Body of pancreas (tissue), 4 donors: ENCODE measurements around the gene SLC16A7. TPM values are rescaled to one million over a fixed set of nuclear protein-coding genes. Genes with fewer than 3 reads are reported as not detected.

Experiments used
- ATAC-seq: fragments of 150-250 bp; one replicate; pipeline ENCODE4 v1.9.1; 2016
- DNase-seq, 4 donors: peaks; one replicate each; pipeline ENCODE4 v3.0.0-alpha.2; 2019
- H3K27ac ChIP-seq, 4 donors: fragments of 200-600 bp; sonication (generic); 1 replicate in 3 of 4; 2 replicates in 1 of 4; pipeline versions ENCODE4 v1.5.1 to v1.6.1; 2016 to 2019; ENCODE audit warnings: mild to moderate bottlenecking in 1 of 4, mixed read lengths in 1 of 4, moderate library complexity in 1 of 4
- H3K27me3 ChIP-seq, 2 donors: fragments of 200-600 bp; sonication (generic); one replicate each; pipeline ENCODE4 v1.6.0; 2016; ENCODE audit warnings: mild to moderate bottlenecking in 1 of 2
- H3K36me3 ChIP-seq, 2 donors: fragments of 200-600 bp; sonication (generic); replicated peaks in 1 of 2; 2 replicates each; pipeline ENCODE4 v1.5.1; 2016; ENCODE audit warnings: low read depth in 2 of 2; ENCODE audit not compliant: insufficient read depth in 1 of 2
- H3K4me1 ChIP-seq: fragments of 200-600 bp; sonication (generic); one replicate; pipeline ENCODE4 v1.6.0; 2016
- H3K4me3 ChIP-seq, 2 donors: fragments of 200-600 bp; sonication (generic); 1 replicate in 1 of 2; 2 replicates in 1 of 2; pipeline ENCODE4 v1.5.1; 2016 to 2019
- H3K9me3 ChIP-seq, 3 donors: fragments of 200-600 bp; sonication (generic); 1 replicate in 2 of 3; 2 replicates in 1 of 3; pipeline ENCODE4 v1.5.1; 2016
- POLR2A ChIP-seq, 3 donors: fragments of 450-650 bp; IDR thresholded peaks; one replicate each; pipeline ENCODE4 v1.6.1; 2016; ENCODE audit warnings: antibody characterized with exemption in 3 of 3, mild to moderate bottlenecking in 2 of 3
- WGBS, 2 donors: methylation state at CpG; one replicate each; pipeline ENCODE4 v1.1.5; 2017; 5-methylcytosine and 5-hydroxymethylcytosine counted together
- intact Hi-C: fragments of 100-400 bp; cut with DNase I; formaldehyde crosslinking; loops from one replicate; pipeline ENCODE4 v1.15.1; 2023
- total RNA-seq, 2 donors: library from RNA; depleted of rRNA; stranded (reverse); fragments of >200 nt; gene quantifications; one replicate each; pipeline ENCODE4 v1.1.0, GENCODE V29; 2016
- TF ChIP-seq, protein P1 (sequence below), 7 experiments: fragments of 450-650 bp in 4 of 7; fragments of 200-600 bp in 3 of 7; sonication (generic) in 3 of 7; IDR thresholded peaks; one replicate each; pipeline ENCODE4 v1.5.1; 2016 to 2019; ENCODE audit warnings: antibody characterized with exemption in 7 of 7

Gene SLC16A7
- total RNA-seq, 2 donors from 2014 or later, result 36.8 to 50.4 TPM

GRCh38 chr12:59723520-59723919 lies 127.7 kb downstream of the SLC16A7 start:
- TF ChIP-seq, protein P1, sequence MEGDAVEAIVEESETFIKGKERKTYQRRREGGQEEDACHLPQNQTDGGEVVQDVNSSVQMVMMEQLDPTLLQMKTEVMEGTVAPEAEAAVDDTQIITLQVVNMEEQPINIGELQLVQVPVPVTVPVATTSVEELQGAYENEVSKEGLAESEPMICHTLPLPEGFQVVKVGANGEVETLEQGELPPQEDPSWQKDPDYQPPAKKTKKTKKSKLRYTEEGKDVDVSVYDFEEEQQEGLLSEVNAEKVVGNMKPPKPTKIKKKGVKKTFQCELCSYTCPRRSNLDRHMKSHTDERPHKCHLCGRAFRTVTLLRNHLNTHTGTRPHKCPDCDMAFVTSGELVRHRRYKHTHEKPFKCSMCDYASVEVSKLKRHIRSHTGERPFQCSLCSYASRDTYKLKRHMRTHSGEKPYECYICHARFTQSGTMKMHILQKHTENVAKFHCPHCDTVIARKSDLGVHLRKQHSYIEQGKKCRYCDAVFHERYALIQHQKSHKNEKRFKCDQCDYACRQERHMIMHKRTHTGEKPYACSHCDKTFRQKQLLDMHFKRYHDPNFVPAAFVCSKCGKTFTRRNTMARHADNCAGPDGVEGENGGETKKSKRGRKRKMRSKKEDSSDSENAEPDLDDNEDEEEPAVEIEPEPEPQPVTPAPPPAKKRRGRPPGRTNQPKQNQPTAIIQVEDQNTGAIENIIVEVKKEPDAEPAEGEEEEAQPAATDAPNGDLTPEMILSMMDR (IDR thresholded peaks at IDR 0.05), result no peak
- TF ChIP-seq POLR2A (IDR thresholded peaks at IDR 0.05), result no peak
- no peaks in the 10 kb centered on the region for H3K9me3 ChIP-seq
- H3K4me3 ChIP-seq, result no peak overlapping the region
- no peak for DNase-seq
- H3K27me3 ChIP-seq, result no peaks in the 10 kb centered on the region
- WGBS, 2 donors, result 29 to 39% methylated on average over 2 of the region's 2 CpGs
- intact Hi-C loops, result no loop called here
- peaks cover 30% of the 10 kb centered on the region for H3K4me1 ChIP-seq
- peak; percentile 72 for ATAC-seq
- peak overlapping the region in 2 of 4 donors; percentile 59 to 63 for H3K27ac ChIP-seq
- H3K36me3 ChIP-seq, result no peaks in the 10 kb centered on the region

DNA sequence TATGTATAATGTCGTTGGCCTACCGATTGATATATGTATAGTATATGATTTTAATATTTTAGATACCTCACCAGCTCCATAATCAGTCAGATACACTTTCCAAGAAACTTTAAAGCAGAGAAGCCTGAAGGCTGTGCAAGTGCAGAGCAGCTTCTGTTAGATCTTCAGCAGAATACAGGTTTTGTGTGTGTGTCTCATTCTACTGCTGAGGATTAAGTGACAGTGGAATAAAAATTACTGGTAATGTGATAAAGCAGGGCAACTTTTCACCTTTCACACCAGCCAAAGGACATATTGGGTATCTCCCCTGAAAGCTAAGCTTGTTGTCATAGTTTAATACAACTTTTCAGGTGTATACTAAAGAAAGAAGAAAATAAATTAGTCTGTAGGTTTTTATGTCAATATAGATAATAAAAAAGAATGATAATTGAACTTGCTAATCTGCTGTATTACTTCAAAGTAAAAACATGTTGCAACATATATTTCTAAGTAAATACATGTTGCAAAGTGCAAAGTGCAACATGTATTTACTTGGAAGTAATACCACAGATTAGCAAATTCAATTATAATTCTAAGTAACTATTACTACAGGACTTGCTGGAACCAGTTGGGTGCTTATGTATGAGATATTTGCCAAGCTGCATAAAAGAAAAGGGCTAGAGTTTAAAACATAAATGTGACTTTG lies 128.3 kb downstream of the SLC16A7 start:
- H3K9me3 ChIP-seq, result no peaks in the 10 kb centered on the region
- peak overlapping the region in 3 of 4 donors; percentile 18 to 63 (median 59) for H3K27ac ChIP-seq
- H3K36me3 ChIP-seq, result no peaks in the 10 kb centered on the region
- intact Hi-C loops, result no loop called here
- no peak for TF ChIP-seq POLR2A (IDR thresholded peaks at IDR 0.05)
- TF ChIP-seq, protein P1 (IDR thresholded peaks at IDR 0.05), result no peak
- H3K4me3 ChIP-seq, result no peak overlapping the region
- ATAC-seq (peak; percentile 78), DNase-seq (no peak)
- H3K27me3 ChIP-seq, result no peaks in the 10 kb centered on the region
- H3K4me1 ChIP-seq, result peaks cover 27% of the 10 kb centered on the region
- WGBS, 2 donors, result 17 to 51% methylated on average over 2 of the region's 2 CpGs

DNA sequence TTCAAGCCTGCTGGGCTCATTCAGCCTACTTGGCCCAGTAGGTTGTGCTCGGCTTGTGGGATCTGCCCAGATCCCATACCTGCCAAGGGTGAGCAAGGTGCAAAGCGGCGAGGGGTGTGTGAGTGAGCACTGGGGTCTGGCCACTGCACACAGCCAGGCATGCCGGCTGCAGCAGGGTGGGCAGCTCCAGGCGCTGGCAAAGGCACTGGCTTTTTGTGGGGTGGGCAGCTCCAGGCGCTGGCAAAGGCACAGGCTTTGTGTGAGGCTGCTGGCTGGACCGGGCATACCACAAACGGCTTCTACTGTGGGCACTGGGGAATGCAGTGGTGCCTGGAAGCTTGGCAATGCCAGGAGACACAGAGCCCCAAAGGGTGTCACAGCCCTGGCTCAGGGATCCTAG lies 137.4 kb downstream of the SLC16A7 start:
- no peaks in the 10 kb centered on the region for H3K9me3 ChIP-seq
- TF ChIP-seq, protein P1 (IDR thresholded peaks at IDR 0.05), result no peak
- TF ChIP-seq POLR2A (IDR thresholded peaks at IDR 0.05), result no peak
- no peaks in the 10 kb centered on the region for H3K36me3 ChIP-seq
- WGBS, 2 donors, result 96 to 100% methylated on average over 5 to 8 of the region's 8 CpGs
- H3K4me1 ChIP-seq, result peaks cover 13% of the 10 kb centered on the region
- intact Hi-C loops, result no loop called here
- DNase-seq, result no peak
- H3K4me3 ChIP-seq, result no peak overlapping the region
- H3K27me3 ChIP-seq, result no peaks in the 10 kb centered on the region
- H3K27ac ChIP-seq, result no peak overlapping the region
- ATAC-seq, result no peak

GRCh38 chr12:59734371-59734770 lies 138.5 kb downstream of the SLC16A7 start:
- no peak for ATAC-seq

More at GRCh38 chr12:59734371-59734770, 138.5 kb downstream of the SLC16A7 start:
- Histone ChIP-seq H3K9me3 (no peaks in the 10 kb centered on the region), H3K4me1 (peaks cover 16% of the 10 kb centered on the region), H3K4me3 (no peak overlapping the region), H3K36me3 (no peaks in the 10 kb centered on the region), H3K27ac (no peak overlapping the region), H3K27me3 (no peaks in the 10 kb centered on the region)
- no peak for TF ChIP-seq POLR2A (IDR thresholded peaks at IDR 0.05)
- TF ChIP-seq, protein P1 (IDR thresholded peaks at IDR 0.05), result no peak
- DNase-seq, result no peak
- WGBS, 2 donors, result 100% methylated on average over 1 of the region's 1 CpG
- intact Hi-C loops, result no loop called here
